MM.1S (cell line): Measurements from ENCODE around the gene EPB41L1.

Experiments used
- DNase-seq: peaks from one replicate; pipeline ENCODE4 v3.0.0-alpha.2; 2015
- H2AFZ ChIP-seq: fragments of 300-600 bp; sonication (generic); 2 replicates; pipeline ENCODE4 v1.6.0; 2016; ENCODE audit warnings: antibody characterized with exemption, low read length
- H3F3A ChIP-seq: fragments of 300-600 bp; sonication (generic); 2 replicates; pipeline ENCODE4 v1.6.1; 2016; ENCODE audit warnings: mild to moderate bottlenecking, antibody characterized with exemption, low read length, moderate library complexity, mixed read lengths; ENCODE audit not compliant: insufficient read depth
- H3K27ac ChIP-seq: fragments of 300-600 bp; sonication (generic); 2 replicates; pipeline ENCODE4 v1.5.1; 2016; ENCODE audit warnings: mild to moderate bottlenecking, low read length
- H3K27me3 ChIP-seq: fragments of 300-600 bp; sonication (generic); replicated peaks from 2 replicates; pipeline ENCODE4 v1.6.0; 2016; ENCODE audit warnings: low read length; ENCODE audit not compliant: insufficient read depth
- H3K36me3 ChIP-seq: fragments of 300-600 bp; sonication (generic); replicated peaks from 2 replicates; pipeline ENCODE4 v1.6.1; 2016; ENCODE audit warnings: mild to moderate bottlenecking, low read length, mixed read lengths; ENCODE audit not compliant: insufficient read depth
- H3K4me1 ChIP-seq: fragments of 300-600 bp; sonication (generic); 2 replicates; pipeline ENCODE4 v1.6.1; 2016; ENCODE audit warnings: low read length, mixed read lengths
- H3K4me2 ChIP-seq: fragments of 300-600 bp; sonication (generic); 2 replicates; pipeline ENCODE4 v1.6.0; 2016; ENCODE audit warnings: low read depth, low read length
- H3K4me3 ChIP-seq: fragments of 300-600 bp; sonication (generic); 2 replicates; pipeline ENCODE4 v1.5.1; 2016; ENCODE audit warnings: low read length, mixed read lengths
- H3K79me2 ChIP-seq: fragments of 300-600 bp; sonication (generic); 2 replicates; pipeline ENCODE4 v1.6.1; 2016; ENCODE audit warnings: mixed run types, low read length, mixed read lengths
- H3K9ac ChIP-seq: fragments of 300-600 bp; sonication (generic); 2 replicates; pipeline ENCODE4 v1.6.1; 2016; ENCODE audit warnings: low read length, mixed read lengths
- H3K9me2 ChIP-seq: fragments of 300-600 bp; sonication (generic); replicated peaks from 2 replicates; pipeline ENCODE4 v1.6.1; 2016; ENCODE audit warnings: mild to moderate bottlenecking, low read length, mixed read lengths; ENCODE audit not compliant: insufficient read depth
- H3K9me3 ChIP-seq: fragments of 300-600 bp; sonication (generic); replicated peaks from 2 replicates; pipeline ENCODE4 v1.6.1; 2016; ENCODE audit warnings: mild to moderate bottlenecking, low read length, mixed read lengths; ENCODE audit not compliant: insufficient read depth
- H4K20me1 ChIP-seq: fragments of 300-600 bp; sonication (generic); 2 replicates; pipeline ENCODE4 v1.6.1; 2016; ENCODE audit warnings: mild to moderate bottlenecking, low read length, moderate library complexity, mixed read lengths; ENCODE audit not compliant: insufficient read depth
- CTCF ChIP-seq: fragments of 300-600 bp; sonication (generic); IDR thresholded peaks from 2 replicates; pipeline ENCODE4 v1.5.1; 2016; ENCODE audit warnings: antibody characterized with exemption, low read length, mixed read lengths
- EZH2 ChIP-seq: fragments of 300-600 bp; sonication (generic); optimal IDR thresholded peaks from 2 replicates; pipeline ENCODE3; 2017; ENCODE audit warnings: low read depth, mild to moderate bottlenecking, antibody characterized with exemption, low read length, mixed read lengths
- EZH2phosphoT487 ChIP-seq: fragments of 300-600 bp; sonication (generic); IDR thresholded peaks from 2 replicates; pipeline ENCODE4 v1.6.1; 2018; ENCODE audit warnings: antibody characterized with exemption, low read length

EPB41L1 gene

GRCh38 chr20:36277546-36277945, 123.0 kb downstream of the EPB41L1 start:
- Histone ChIP-seq H3K9me2 (no peaks in the 10 kb centered on the region), H3F3A (no peaks in the 10 kb centered on the region), H3K4me3 (no peak overlapping the region), H3K4me1 (no peaks in the 10 kb centered on the region), H3K27me3 (peaks cover 26% of the 10 kb centered on the region), H4K20me1 (no peaks in the 10 kb centered on the region), H3K4me2 (no peak overlapping the region), H3K36me3 (no peaks in the 10 kb centered on the region), H2AFZ (no peak overlapping the region), H3K9me3 (no peaks in the 10 kb centered on the region), H3K9ac (no peak overlapping the region), H3K79me2 (no peaks in the 10 kb centered on the region), H3K27ac (no peak overlapping the region)
- DNase-seq, result no peak
- TF ChIP-seq CTCF (no peak), EZH2phosphoT487 (no peak), EZH2 (no peak)

- TF ChIP-seq EZH2phosphoT487, result no peak
- TF ChIP-seq EZH2, result no peak
- no peak for TF ChIP-seq CTCF
- H3K4me3 ChIP-seq, result no peak overlapping the region
- no peak overlapping the region for H2AFZ ChIP-seq
- no peaks in the 10 kb centered on the region for H3K79me2 ChIP-seq
- no peak overlapping the region for H3K27ac ChIP-seq
- no peak for DNase-seq
- no peak overlapping the region for H3K9ac ChIP-seq
- no peaks in the 10 kb centered on the region for H3K9me2 ChIP-seq
- no peaks in the 10 kb centered on the region for H3F3A ChIP-seq
- no peaks in the 10 kb centered on the region for H4K20me1 ChIP-seq
- H3K4me2 ChIP-seq, result no peak overlapping the region
- no peaks in the 10 kb centered on the region for H3K4me1 ChIP-seq
- H3K36me3 ChIP-seq, result no peaks in the 10 kb centered on the region
- peaks cover 16% of the 10 kb centered on the region for H3K27me3 ChIP-seq
- H3K9me3 ChIP-seq, result no peaks in the 10 kb centered on the region
Observed at GRCh38 chr20:36279362-36279761, 124.8 kb downstream of the EPB41L1 start.

- H3K79me2 ChIP-seq, result no peaks in the 10 kb centered on the region
- no peak overlapping the region for H3K4me3 ChIP-seq
- H3K4me2 ChIP-seq, result no peak overlapping the region
- H3K9me2 ChIP-seq, result no peaks in the 10 kb centered on the region
- H3K4me1 ChIP-seq, result no peaks in the 10 kb centered on the region
- no peaks in the 10 kb centered on the region for H3K36me3 ChIP-seq
- H3K9me3 ChIP-seq, result no peaks in the 10 kb centered on the region
- no peak overlapping the region for H3K27ac ChIP-seq
- no peak overlapping the region for H3K9ac ChIP-seq
- TF ChIP-seq EZH2phosphoT487 (no peak), CTCF (no peak), EZH2 (no peak)
- H3F3A ChIP-seq, result no peaks in the 10 kb centered on the region
- no peaks in the 10 kb centered on the region for H4K20me1 ChIP-seq
- no peak for DNase-seq
- H2AFZ ChIP-seq, result no peak overlapping the region
- H3K27me3 ChIP-seq, result peaks cover 14% of the 10 kb centered on the region
Observed at GRCh38 chr20:36279776-36280175, 125.2 kb downstream of the EPB41L1 start.
